Aorta (tissue), 5 donors: ENCODE data around the gene CTNNAL1. TPM values are rescaled to one million over a fixed set of nuclear protein-coding genes. Genes with fewer than 3 reads are reported as not detected.
"Not testable (repeated sequence)": the region's sequence is repeated elsewhere in the genome, so short reads cannot be mapped to it uniquely, and the experiment has no call there.

Experiments
- ATAC-seq: fragments of 200-7000 bp; cut with Tn5 transposase; one replicate; pipeline ENCODE4 v1.9.1; 2022; ENCODE audit warnings: moderate library complexity; ENCODE audit not compliant: low FRiP score
- DNase-seq, 2 donors: peaks; one replicate each; pipeline ENCODE4 v3.0.0-alpha.2; 2020
- H3K27ac ChIP-seq, 2 donors: one replicate each; pipeline ENCODE4 v1.5.1; 2013; ENCODE audit warnings: low read length in 2 of 2, mild to moderate bottlenecking in 2 of 2, moderate library complexity in 2 of 2, control low read depth in 1 of 2, inconsistent platforms in 1 of 2, low read depth in 1 of 2
- H3K27me3 ChIP-seq, 2 donors: one replicate each; pipeline ENCODE4 v1.6.1; 2013; ENCODE audit warnings: control low read depth in 1 of 2, low read length in 1 of 2, mild to moderate bottlenecking in 1 of 2, moderate library complexity in 1 of 2; ENCODE audit not compliant: insufficient read depth in 2 of 2, control insufficient read depth in 1 of 2
- H3K36me3 ChIP-seq, 2 donors: one replicate each; pipeline ENCODE4 v1.6.1; 2013; ENCODE audit warnings: control low read depth in 1 of 2, low read length in 1 of 2, mild to moderate bottlenecking in 1 of 2; ENCODE audit not compliant: insufficient read depth in 2 of 2, control insufficient read depth in 1 of 2
- H3K4me1 ChIP-seq, 2 donors: one replicate each; pipeline ENCODE4 v1.6.1; 2013; ENCODE audit warnings: low read length in 2 of 2, control low read depth in 1 of 2, mild to moderate bottlenecking in 1 of 2, moderate library complexity in 1 of 2; ENCODE audit not compliant: insufficient read depth in 2 of 2, control insufficient read depth in 1 of 2
- H3K4me3 ChIP-seq, 2 donors: one replicate each; pipeline ENCODE4 v1.5.1; 2013; ENCODE audit warnings: low read length in 2 of 2, control low read depth in 1 of 2, mild to moderate bottlenecking in 1 of 2
- H3K9me3 ChIP-seq: one replicate; pipeline ENCODE4 v1.6.1; 2013; ENCODE audit warnings: mild to moderate bottlenecking, low read length; ENCODE audit not compliant: control insufficient read depth
- WGBS, 2 donors: extraction: QIAGEN DNeasy Blood & Tissue Kit; methylation state at CpG; one replicate each; pipeline ENCODE4 v1.1.7; 2013; 5-methylcytosine and 5-hydroxymethylcytosine counted together
- intact Hi-C, 2 donors: fragments of 100-400 bp; cut with DNase I; formaldehyde crosslinking; loops; one replicate each; pipeline versions ENCODE4 v1.14.2 to v1.15.0; 2022
- long read RNA-seq, 2 donors: library from polyadenylated mRNA; unstranded; transcript quantifications; one replicate each; pipeline ENCODE4 v2.0.0, GENCODE V29; 2020 to 2021
- polyA plus RNA-seq, 2 donors: library from polyadenylated mRNA; stranded (reverse); fragments of 200-250 nt; gene quantifications; one replicate each; pipeline ENCODE4 v1.2.3, GENCODE V29; 2013
- total RNA-seq, 2 donors: library from RNA; stranded (reverse); fragmentation: NEBNext Ultra II Directional; extraction: Animal tissue kit (Norgen Biotek cat#: 25700); gene quantifications; one replicate each; pipeline ENCODE4 v1.2.1, GENCODE V29; 2021
- donor health status: healthy with polysubstance abuse.
- donor health status: Bipolar disorder and iron deficiency.
- donor health status: DM: no; HTN: no; CAD: no.
- donor health status: DM: no; HTN: no; CAD: no.
- donor health status: DM: yes; HTN: yes; CAD: no.

CTNNAL1 gene, protein sequence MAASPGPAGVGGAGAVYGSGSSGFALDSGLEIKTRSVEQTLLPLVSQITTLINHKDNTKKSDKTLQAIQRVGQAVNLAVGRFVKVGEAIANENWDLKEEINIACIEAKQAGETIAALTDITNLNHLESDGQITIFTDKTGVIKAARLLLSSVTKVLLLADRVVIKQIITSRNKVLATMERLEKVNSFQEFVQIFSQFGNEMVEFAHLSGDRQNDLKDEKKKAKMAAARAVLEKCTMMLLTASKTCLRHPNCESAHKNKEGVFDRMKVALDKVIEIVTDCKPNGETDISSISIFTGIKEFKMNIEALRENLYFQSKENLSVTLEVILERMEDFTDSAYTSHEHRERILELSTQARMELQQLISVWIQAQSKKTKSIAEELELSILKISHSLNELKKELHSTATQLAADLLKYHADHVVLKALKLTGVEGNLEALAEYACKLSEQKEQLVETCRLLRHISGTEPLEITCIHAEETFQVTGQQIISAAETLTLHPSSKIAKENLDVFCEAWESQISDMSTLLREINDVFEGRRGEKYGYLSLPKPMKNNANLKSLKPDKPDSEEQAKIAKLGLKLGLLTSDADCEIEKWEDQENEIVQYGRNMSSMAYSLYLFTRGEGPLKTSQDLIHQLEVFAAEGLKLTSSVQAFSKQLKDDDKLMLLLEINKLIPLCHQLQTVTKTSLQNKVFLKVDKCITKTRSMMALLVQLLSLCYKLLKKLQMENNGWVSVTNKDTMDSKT
- 10 to 100 TPM; 41.5 to 44.2 TPM for total RNA-seq
- 10 to 100 TPM; 59.1 to 72.4 TPM for polyA plus RNA-seq
- long read RNA-seq, donor 1, transcript CTNNAL1-201 (19 exons, 2,490 nt), result major isoform, 61 of 114 reads
- long read RNA-seq, donor 1, partial matches to known transcripts, result 21 of 114 reads
- long read RNA-seq, donor 1, other reads (novel, unspliced or antisense), result 29 of 114 reads
- long read RNA-seq, donor 2, transcript CTNNAL1-201 (19 exons, 2,490 nt), result major isoform, 20 of 50 reads
- long read RNA-seq, donor 2, partial matches to known transcripts, result 21 of 50 reads
- long read RNA-seq, donor 2, other reads (novel, unspliced or antisense), result 8 of 50 reads

DNA sequence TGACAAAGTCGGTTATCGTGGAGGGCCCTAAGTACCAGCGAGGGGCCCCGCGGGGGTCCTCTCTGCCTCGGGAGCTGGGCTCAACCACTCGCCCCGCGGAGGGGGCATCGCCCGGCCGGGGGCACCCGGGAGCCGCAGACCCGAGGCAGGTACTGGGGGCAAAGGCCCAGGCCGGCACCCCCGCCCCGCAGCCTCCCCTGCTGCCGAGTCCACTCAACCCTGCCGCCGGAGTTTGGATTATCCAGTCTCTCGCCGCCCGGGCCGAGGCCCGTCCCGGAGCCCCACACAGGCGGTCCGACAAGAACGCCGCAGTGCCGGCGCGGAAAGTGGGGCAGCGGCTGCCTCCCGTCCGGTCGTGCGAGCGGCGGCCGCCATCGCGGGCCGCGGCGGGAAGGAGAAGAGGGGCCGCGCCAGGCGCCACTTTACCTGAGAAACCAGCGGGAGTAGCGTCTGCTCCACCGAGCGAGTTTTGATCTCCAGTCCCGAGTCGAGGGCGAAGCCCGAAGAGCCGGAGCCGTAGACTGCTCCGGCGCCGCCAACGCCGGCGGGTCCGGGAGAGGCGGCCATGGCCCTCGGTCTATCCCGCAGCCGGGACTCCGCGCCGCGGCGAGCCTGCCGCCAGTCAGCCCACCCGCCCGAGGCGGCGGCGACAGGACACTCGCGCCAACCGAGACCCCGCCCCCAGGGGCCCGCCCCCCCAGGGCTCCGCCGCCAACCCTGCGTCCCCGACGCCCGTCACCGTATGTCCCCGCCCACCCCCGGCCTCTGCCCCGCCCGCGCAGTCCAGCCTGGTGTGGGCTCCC lies at the start of gene CTNNAL1:
CTNNAL1 (minus strand) TSS at position 624 of the 803 bp plus-strand sequence; CDS start at position 567, 57 bp downstream.
- intact Hi-C loops, result loop anchor here in 1 of 2 donors (5.0 kb wide), 2 partner anchors 34 to 104 kb away; partner anchors contain the start of gene TMEM245
- H3K4me1 ChIP-seq, result peaks cover 2 to 6% of the 10 kb centered on the region in 2 donors
- H3K4me3 ChIP-seq, result peak within 1 kb of the TSS; percentile 98 to 100
- ATAC-seq, result peak; percentile 97
- WGBS, 2 donors, result 0% methylated on average over 52 to 99 of the region's 99 CpGs
- DNase-seq, result peak; percentile 95 to 99
- no peaks in the 10 kb centered on the region for H3K27me3 ChIP-seq
- H3K9me3 ChIP-seq, result no peaks in the 10 kb centered on the region
- H3K36me3 ChIP-seq, result no peaks in the 10 kb centered on the region
- H3K27ac ChIP-seq, result peak within 1 kb of the TSS; percentile 98

DNA sequence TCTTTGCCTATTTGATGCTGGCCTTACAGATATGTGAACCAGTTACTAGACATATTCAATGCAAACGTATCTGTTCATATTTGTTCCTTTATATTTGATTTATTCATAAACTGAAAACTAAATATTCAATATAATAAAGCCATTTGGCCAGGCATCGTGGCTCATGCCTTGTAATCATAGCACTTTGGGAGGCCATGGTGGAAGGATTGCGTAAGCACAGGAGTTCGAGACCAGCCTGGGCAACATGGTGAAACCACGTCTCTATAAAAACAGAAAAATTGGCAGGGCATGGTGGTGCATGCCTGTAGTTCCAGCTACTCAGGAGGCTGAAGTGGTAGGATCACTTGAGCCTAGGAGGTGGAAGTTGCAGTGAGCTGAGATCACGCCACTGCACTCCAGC lies 49.2 kb upstream of the CTNNAL1 start:
- peaks cover 0 to 2% of the 10 kb centered on the region in 2 donors for H3K4me1 ChIP-seq
- DNase-seq (no peak), ATAC-seq (no peak)
- no peak overlapping the region for H3K4me3 ChIP-seq
- H3K27ac ChIP-seq, result no peak overlapping the region
- no peaks in the 10 kb centered on the region for H3K27me3 ChIP-seq
- 70% methylated on average over 6 of the region's 6 CpGs for WGBS, 2 donors
- peaks cover 0 to 7% of the 10 kb centered on the region in 2 donors for H3K36me3 ChIP-seq
- H3K9me3 ChIP-seq, result no peaks in the 10 kb centered on the region
- intact Hi-C loops, result no loop called here

DNA sequence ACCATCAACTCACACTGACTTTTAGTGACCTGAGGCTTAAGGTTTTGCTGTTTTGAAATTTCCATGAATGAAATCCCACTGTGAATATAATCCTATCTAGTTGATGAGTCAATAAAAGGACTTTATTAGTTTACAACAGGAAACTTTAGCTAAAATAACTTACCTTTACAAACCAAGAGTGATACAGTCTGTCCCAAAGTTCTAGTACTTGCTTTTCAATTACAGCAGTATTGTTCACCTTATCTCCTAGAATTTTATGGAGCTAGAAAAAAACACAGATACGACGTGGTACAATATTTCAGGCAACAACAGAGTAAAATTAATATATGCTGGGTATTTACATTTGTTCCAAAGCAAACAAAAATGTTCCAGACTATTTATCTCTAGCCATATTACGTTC lies 46.9 kb upstream of the CTNNAL1 start:
- ATAC-seq (no peak), DNase-seq (no peak)
- Histone ChIP-seq H3K27ac (no peak overlapping the region), H3K27me3 (no peaks in the 10 kb centered on the region), H3K4me3 (no peak overlapping the region), H3K9me3 (no peaks in the 10 kb centered on the region), H3K4me1 (peaks cover 0 to 2% of the 10 kb centered on the region in 2 donors), H3K36me3 (peaks cover 0 to 11% of the 10 kb centered on the region in 2 donors)
- WGBS, 2 donors, result 3 to 6% methylated on average over 3 of the region's 3 CpGs
- intact Hi-C loops, result no loop called here

DNA sequence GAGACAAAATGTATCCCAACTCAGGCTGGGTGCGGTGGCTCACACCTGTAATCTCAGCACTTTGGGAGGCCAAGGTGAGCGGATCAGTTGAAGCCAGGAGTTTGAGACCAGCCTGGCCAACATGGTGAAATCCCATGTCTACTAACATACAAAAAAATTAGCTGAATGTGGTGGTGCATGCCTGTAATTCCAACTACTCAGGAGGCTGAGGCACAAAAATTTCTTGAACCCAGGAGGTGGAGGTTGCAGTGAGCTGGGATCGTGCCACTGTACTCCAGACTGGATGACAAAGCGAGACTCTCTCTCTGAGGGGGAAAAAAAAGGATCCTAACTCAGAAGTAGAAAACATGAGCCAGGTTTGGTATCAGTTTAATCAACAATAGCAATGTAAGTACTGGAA lies 39.8 kb upstream of the CTNNAL1 start:
- peak overlapping the region in 1 of 2 donors; percentile 59 for H3K27ac ChIP-seq
- WGBS, 2 donors, result 77 to 82% methylated on average over 4 of the region's 4 CpGs
- H3K4me3 ChIP-seq, DNase-seq, ATAC-seq, H3K4me1 ChIP-seq, H3K36me3 ChIP-seq, H3K27me3 ChIP-seq, intact Hi-C loops, H3K9me3 ChIP-seq: not testable (repeated sequence)

DNA sequence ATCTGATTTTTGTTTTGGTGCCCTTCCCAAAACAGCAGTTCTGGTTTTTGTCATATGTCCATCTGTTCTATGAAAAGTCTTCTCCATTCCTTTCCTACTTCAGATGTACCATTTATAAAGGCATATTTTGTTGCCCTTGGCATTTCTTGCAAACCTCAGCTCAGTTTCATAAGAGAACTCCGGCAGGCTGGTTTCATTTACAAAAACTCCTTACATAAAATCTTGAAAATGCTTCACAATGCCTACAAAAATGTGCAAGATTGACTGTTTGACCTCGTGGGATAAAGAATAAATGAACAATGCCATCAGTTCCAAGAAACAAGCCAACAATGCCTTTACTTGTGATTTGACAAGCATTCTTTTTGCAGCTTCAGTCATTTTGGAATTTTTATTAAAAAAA lies 39.1 kb upstream of the CTNNAL1 start:
- no peaks in the 10 kb centered on the region for H3K9me3 ChIP-seq
- peaks cover 5% of the 10 kb centered on the region in 2 donors for H3K36me3 ChIP-seq
- H3K4me3 ChIP-seq, result no peak overlapping the region
- no peak overlapping the region for H3K27ac ChIP-seq
- H3K27me3 ChIP-seq, result no peaks in the 10 kb centered on the region
- ATAC-seq (no peak), DNase-seq (no peak)
- 2 to 5% methylated on average over 2 of the region's 2 CpGs for WGBS, 2 donors
- intact Hi-C loops, result no loop called here
- peaks cover 2 to 6% of the 10 kb centered on the region in 2 donors for H3K4me1 ChIP-seq

DNA sequence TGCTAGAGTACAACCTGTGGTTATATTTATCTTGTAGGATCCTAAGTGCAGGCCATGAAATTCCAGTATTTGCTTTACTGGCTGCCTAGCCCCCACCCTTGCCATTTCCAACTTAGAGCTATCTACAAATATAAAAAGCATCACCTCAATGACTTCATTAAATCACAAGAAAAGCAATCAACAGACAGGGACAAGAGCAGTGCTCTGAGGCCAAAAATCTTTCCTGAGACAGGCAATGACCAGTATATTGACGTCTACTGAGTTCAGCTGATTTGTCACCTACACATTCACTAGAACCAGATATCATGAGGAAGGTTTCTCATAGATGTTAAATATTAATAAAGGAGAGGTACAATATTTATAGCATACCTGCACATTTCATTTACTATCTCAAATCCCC lies 38.4 kb upstream of the CTNNAL1 start:
- WGBS, 2 donors, result 70 to 82% methylated on average over 1 of the region's 1 CpG
- no peak for ATAC-seq

DNA sequence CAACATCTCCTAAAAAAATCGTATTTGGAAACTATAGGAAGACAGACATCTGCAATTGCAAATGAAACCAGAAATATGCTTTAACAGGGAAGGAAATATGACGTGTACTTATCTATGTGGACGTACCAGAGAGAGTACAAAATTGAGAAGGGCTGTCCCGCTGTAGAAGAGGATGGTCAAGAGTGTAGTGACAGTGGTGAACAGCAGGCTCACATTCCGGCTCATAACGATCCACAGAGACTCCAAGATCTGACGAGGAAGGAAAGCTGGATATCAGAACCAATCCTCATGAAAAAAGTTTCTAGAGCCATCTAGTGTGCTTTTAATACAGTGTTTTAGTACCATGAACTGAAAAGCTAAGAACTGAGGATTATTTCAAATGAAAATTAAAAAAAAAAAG lies 37.1 kb upstream of the CTNNAL1 start:
- no peak overlapping the region for H3K27ac ChIP-seq
- peaks cover 2 to 6% of the 10 kb centered on the region in 2 donors for H3K4me1 ChIP-seq
- DNase-seq, result no peak
- H3K9me3 ChIP-seq, result no peaks in the 10 kb centered on the region
- no peak for ATAC-seq
- intact Hi-C loops, result no loop called here
- H3K36me3 ChIP-seq, result peaks cover 1 to 5% of the 10 kb centered on the region in 2 donors
- 76 to 78% methylated on average over 7 of the region's 7 CpGs for WGBS, 2 donors
- no peaks in the 10 kb centered on the region for H3K27me3 ChIP-seq
- no peak overlapping the region for H3K4me3 ChIP-seq

More for the DNA sequence above, 38.4 kb upstream of the CTNNAL1 start:
- no peak overlapping the region for H3K4me3 ChIP-seq
- no peaks in the 10 kb centered on the region for H3K9me3 ChIP-seq
- DNase-seq, result no peak
- peaks cover 2 to 5% of the 10 kb centered on the region in 2 donors for H3K36me3 ChIP-seq
- H3K27me3 ChIP-seq, result no peaks in the 10 kb centered on the region
- no peak overlapping the region for H3K27ac ChIP-seq
- peaks cover 2 to 6% of the 10 kb centered on the region in 2 donors for H3K4me1 ChIP-seq
- intact Hi-C loops, result no loop called here

DNA sequence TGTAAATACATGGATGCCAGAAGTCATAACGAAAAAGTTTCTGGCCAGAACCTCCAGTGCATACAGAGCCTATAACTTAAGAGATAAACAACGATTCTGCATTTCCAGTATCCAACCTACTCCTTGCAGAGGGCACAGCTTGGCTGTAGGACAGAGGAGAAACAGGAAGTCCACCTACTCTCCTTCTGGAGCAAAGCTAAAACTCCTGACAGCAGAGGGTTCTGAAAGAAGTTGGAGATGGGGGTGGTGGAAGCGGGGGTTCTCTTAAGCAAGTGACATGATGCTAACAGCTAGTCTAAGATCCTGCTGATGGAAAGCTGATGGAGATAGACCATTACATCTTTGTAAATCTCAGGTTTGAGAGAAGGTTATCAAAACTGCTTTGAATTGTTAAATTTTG lies 35.5 kb upstream of the CTNNAL1 start:
- no peak for ATAC-seq
- no peak overlapping the region for H3K27ac ChIP-seq
- H3K4me1 ChIP-seq, result peaks cover 2 to 3% of the 10 kb centered on the region in 2 donors
- intact Hi-C loops, result loop anchor here in 1 of 2 donors (5.0 kb wide), 1 partner anchor 37 kb away; the partner anchor contains the start of gene CTNNAL1
- WGBS, 2 donors, result 82 to 86% methylated on average over 3 of the region's 3 CpGs
- H3K36me3 ChIP-seq, result peaks cover 3 to 5% of the 10 kb centered on the region in 2 donors
- H3K4me3 ChIP-seq, result no peak overlapping the region
- DNase-seq, result no peak
- H3K9me3 ChIP-seq, result no peaks in the 10 kb centered on the region
- no peaks in the 10 kb centered on the region for H3K27me3 ChIP-seq
